Skeletal muscle satellite cell (primary cell): Measurements from ENCODE around the gene LDLR.
"Not testable (repeated sequence)": the region's sequence is repeated elsewhere in the genome, so short reads cannot be mapped to it uniquely, and the experiment has no call there.

Experiments used
- H3K27me3 ChIP-seq: 2 replicates; pipeline ENCODE4 v1.7.0; 2013; ENCODE audit warnings: low read length; ENCODE audit not compliant: control insufficient read depth, insufficient read depth
- H3K36me3 ChIP-seq: 2 replicates; pipeline ENCODE4 v1.7.0; 2013; ENCODE audit warnings: mild to moderate bottlenecking, control low read depth, low read length; ENCODE audit not compliant: insufficient read depth
- H3K4me1 ChIP-seq: 2 replicates; pipeline ENCODE4 v1.7.0; 2013; ENCODE audit warnings: low read length; ENCODE audit not compliant: control insufficient read depth, insufficient read depth
- H3K4me2 ChIP-seq: 2 replicates; pipeline ENCODE4 v1.7.0; 2013; ENCODE audit warnings: mild to moderate bottlenecking, low read length
- H3K4me3 ChIP-seq: 2 replicates; pipeline ENCODE4 v1.7.0; 2013; ENCODE audit warnings: low read length
- H3K9ac ChIP-seq: 2 replicates; pipeline ENCODE4 v1.7.0; 2013; ENCODE audit warnings: mild to moderate bottlenecking, low read depth, low read length, moderate library complexity
- H3K9me3 ChIP-seq: replicated peaks from 2 replicates; pipeline ENCODE4 v1.7.0; 2013; ENCODE audit warnings: mild to moderate bottlenecking, control low read depth, low read length

The LDLR gene

GRCh38 chr19:11151181-11151580 is 61.9 kb downstream of the LDLR start:
- Histone ChIP-seq H3K9ac (peak overlapping the region; percentile 34), H3K4me1 (peaks cover 29% of the 10 kb centered on the region), H3K27me3 (no peaks in the 10 kb centered on the region), H3K9me3 (no peaks in the 10 kb centered on the region), H3K4me2 (peak overlapping the region; percentile 6), H3K4me3 (no peak overlapping the region), H3K36me3 (peaks cover 13% of the 10 kb centered on the region)

- H3K9ac ChIP-seq, result peak overlapping the region; percentile 69
- H3K4me1 ChIP-seq, result peaks cover 34% of the 10 kb centered on the region
- H3K36me3 ChIP-seq, result peaks cover 9% of the 10 kb centered on the region
- no peaks in the 10 kb centered on the region for H3K27me3 ChIP-seq
- peak overlapping the region; percentile 58 for H3K4me2 ChIP-seq
- H3K4me3 ChIP-seq, result peak overlapping the region; percentile 9
- no peaks in the 10 kb centered on the region for H3K9me3 ChIP-seq
These were observed 63.2 kb downstream of the LDLR start for GRCh38 chr19:11152318-11153062.

- H3K9ac ChIP-seq, result peak overlapping the region; percentile 83
These were observed 65.4 kb downstream of the LDLR start for GRCh38 chr19:11154683-11155047.

GRCh38 chr19:11155373-11156120 is 66.3 kb downstream of the LDLR start, which contains the start of gene SPC24:
Gene SPC24, minus strand, starts transcription at chr19:11155782. Its CDS starts 6 bp downstream, at chr19:11155776.
- peak within 1 kb of the TSS; percentile 86 for H3K4me2 ChIP-seq
- H3K9ac ChIP-seq, result peak within 1 kb of the TSS; percentile 83
- no peaks in the 10 kb centered on the region for H3K36me3 ChIP-seq
- peak within 1 kb of the TSS; percentile 87 for H3K4me3 ChIP-seq
- peaks cover 40% of the 10 kb centered on the region for H3K4me1 ChIP-seq
- H3K27me3 ChIP-seq, result no peaks in the 10 kb centered on the region
- H3K9me3 ChIP-seq, result no peaks in the 10 kb centered on the region

More at GRCh38 chr19:11154683-11155047, 65.4 kb downstream of the LDLR start:
- H3K4me3 ChIP-seq, result peak overlapping the region; percentile 87
- H3K4me1 ChIP-seq, result peaks cover 40% of the 10 kb centered on the region
- no peaks in the 10 kb centered on the region for H3K27me3 ChIP-seq
- peak overlapping the region; percentile 86 for H3K4me2 ChIP-seq
- no peaks in the 10 kb centered on the region for H3K36me3 ChIP-seq
- H3K9me3 ChIP-seq, result no peaks in the 10 kb centered on the region

GRCh38 chr19:11159598-11160439 is 70.6 kb downstream of the LDLR start:
- Histone ChIP-seq H3K4me1 (peaks cover 26% of the 10 kb centered on the region), H3K4me2 (no peak overlapping the region), H3K9ac (no peak overlapping the region), H3K36me3 (peaks cover 19% of the 10 kb centered on the region), H3K4me3 (no peak overlapping the region), H3K27me3 (no peaks in the 10 kb centered on the region), H3K9me3 (no peaks in the 10 kb centered on the region)

- not testable (repeated sequence) for H3K4me2 ChIP-seq, H3K9me3 ChIP-seq, H3K4me3 ChIP-seq
These were observed 71.1 kb downstream of the LDLR start for GRCh38 chr19:11160440-11160768.

GRCh38 chr19:11164296-11164695 is 75.0 kb downstream of the LDLR start:
- H3K4me3 ChIP-seq, result peak overlapping the region; percentile 2
- peak overlapping the region; percentile 20 for H3K4me2 ChIP-seq
- peak overlapping the region; percentile 83 for H3K9ac ChIP-seq
- no peaks in the 10 kb centered on the region for H3K27me3 ChIP-seq
- H3K36me3 ChIP-seq, result peaks cover 51% of the 10 kb centered on the region
- peaks cover 46% of the 10 kb centered on the region for H3K4me1 ChIP-seq
- no peaks in the 10 kb centered on the region for H3K9me3 ChIP-seq

More at GRCh38 chr19:11160440-11160768, 71.1 kb downstream of the LDLR start:
- H3K9ac ChIP-seq, H3K27me3 ChIP-seq: not testable (repeated sequence)
- H3K4me1 ChIP-seq, result peaks cover 27% of the 10 kb centered on the region
- peaks cover 24% of the 10 kb centered on the region for H3K36me3 ChIP-seq

- Histone ChIP-seq H3K9me3 (no peaks in the 10 kb centered on the region), H3K4me1 (peaks cover 53% of the 10 kb centered on the region), H3K4me2 (peak overlapping the region; percentile 37), H3K9ac (peak overlapping the region; percentile 83), H3K4me3 (no peak overlapping the region), H3K27me3 (no peaks in the 10 kb centered on the region), H3K36me3 (peaks cover 57% of the 10 kb centered on the region)
These were observed 75.7 kb downstream of the LDLR start for GRCh38 chr19:11164879-11165406.

- H3K4me2 ChIP-seq, result peak overlapping the region; percentile 37
- H3K36me3 ChIP-seq, result peaks cover 61% of the 10 kb centered on the region
- H3K9me3 ChIP-seq, result no peaks in the 10 kb centered on the region
- peaks cover 59% of the 10 kb centered on the region for H3K4me1 ChIP-seq
- no peak overlapping the region for H3K4me3 ChIP-seq
- peak overlapping the region; percentile 83 for H3K9ac ChIP-seq
- no peaks in the 10 kb centered on the region for H3K27me3 ChIP-seq
These were observed 76.3 kb downstream of the LDLR start for GRCh38 chr19:11165486-11166030.

GRCh38 chr19:11166281-11167142 is 77.2 kb downstream of the LDLR start:
- Histone ChIP-seq H3K9ac (peak overlapping the region; percentile 83), H3K9me3 (no peaks in the 10 kb centered on the region), H3K36me3 (peaks cover 65% of the 10 kb centered on the region), H3K4me3 (no peak overlapping the region), H3K4me2 (peak overlapping the region; percentile 37), H3K4me1 (peaks cover 67% of the 10 kb centered on the region), H3K27me3 (no peaks in the 10 kb centered on the region)
